NK-92 treated with Interleukin-12 subunit alpha and Interleukin-12 subunit beta, amount 100 ng/mL, for 24 hours (cell line): Measurements from ENCODE around the gene SLC22A5.
"Not testable (repeated sequence)": the region's sequence is repeated elsewhere in the genome, so short reads cannot be mapped to it uniquely, and the experiment has no call there.

Experiments
- DNase-seq: peaks from one replicate; lab custom pipeline; 2025; lab: John Stamatoyannopoulos, UW

The SLC22A5 gene

GRCh38 chr5:132428147-132428482, 58.6 kb downstream of the SLC22A5 start:
- no peak for DNase-seq

DNA sequence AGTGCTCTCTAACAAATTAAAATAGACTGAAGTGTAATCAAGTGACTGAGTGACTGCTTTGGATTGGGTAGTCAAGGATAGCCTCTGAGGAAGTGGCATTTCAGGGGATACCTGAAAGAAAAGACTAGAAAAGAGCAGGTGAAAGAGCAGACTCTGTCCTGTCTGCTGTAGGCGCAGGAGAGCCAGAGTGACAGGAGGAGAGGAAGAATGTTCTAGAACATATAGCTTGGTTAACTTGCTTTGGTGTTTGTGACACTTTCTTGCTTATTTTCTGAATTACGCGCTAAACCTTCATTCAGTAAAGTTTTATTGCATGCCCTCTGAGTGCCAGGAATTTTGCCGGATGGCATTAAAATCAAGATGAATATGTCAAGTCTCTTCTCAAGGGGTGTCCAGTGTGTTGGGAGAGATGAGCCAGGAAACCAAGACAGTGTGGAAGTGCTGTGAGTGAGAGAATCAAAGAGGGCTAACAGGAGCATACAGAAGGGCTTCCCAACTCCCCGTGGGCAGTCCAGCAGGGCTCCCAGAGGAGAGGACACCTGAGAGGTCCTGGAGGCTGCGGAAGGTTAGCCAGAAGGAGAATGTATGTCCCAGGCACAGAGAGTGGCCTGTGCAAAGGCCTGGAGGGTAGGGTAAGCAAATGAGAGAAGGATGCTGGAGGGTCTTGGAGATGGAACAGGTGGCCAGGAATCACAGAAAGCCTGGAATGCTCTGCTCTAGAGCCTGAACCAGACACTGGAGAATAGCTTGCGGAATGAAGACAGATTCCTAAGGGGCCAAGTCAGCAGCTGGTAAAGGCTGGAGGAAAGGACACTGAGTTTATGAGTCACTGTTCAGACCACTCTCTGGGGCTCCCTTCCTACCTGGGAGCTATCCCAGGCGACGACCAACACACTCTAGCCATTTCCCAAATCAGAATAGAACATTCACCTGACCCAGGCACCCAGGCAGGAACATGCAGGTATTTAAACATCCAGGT, 59.3 kb downstream of the SLC22A5 start:
- no peak for DNase-seq

DNA sequence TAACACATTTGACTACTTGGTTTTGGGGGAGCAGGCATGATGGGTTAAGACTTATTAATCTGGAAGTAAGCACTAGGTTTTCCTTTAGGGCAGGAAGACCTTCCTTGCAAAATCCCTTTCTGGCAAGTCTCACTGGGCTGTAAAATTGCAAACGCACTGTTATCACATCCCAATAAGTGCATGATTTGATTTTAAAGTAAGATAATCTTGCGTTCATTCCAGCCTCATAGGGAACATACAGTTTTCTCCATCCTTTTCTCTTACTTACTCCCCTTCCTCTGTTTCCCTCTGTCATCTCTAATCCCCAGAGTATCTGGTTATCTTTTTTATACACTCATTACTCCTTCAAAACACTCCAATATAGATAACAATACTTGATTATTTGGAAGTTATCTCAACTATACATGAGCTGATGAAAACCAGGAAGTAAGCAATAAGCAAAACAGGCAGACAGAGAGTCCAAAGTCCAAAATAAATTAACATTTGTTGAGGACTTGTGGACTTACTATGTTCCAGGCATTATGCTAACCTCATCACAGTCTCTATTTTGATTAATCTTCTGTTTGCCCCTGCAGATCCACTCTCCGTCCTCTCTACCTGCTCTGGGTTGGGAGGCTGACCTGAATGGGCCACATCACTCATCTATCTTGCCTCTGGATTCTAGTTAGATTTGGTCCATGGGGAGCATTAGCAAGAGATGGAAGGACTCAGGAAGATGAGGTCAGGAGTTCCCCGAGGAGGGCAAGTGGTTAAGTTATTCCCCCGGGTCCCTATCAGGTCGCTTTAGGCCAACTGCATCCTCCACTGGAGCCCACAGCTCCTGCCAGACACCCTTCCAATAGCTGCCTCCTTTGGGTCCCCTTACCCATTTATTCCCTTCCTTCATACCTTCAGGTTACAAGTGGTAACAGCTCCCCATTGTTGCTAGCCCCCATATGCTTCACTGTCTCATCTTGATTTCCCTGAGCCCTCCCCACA, 60.2 kb downstream of the SLC22A5 start:
- DNase-seq, result no peak

DNA sequence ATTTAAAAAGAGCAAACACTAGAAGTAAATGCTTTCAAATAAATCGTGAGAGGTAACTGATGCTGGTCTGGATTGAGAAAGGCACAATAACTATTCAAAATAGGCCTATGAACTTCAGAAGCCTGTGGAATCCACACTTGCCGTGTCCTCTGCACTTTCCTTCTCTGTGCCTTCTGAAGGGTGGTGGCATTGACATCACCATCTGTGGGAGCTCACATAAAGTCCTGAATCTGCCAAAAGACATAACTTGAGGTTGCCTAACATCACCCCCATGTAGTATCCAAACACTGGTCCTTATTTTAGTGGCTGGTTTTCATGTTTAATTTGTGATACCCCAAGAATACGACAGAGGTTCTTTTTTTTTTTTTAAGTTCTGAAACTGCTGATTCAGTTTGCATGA, 61.2 kb downstream of the SLC22A5 start:
- DNase-seq, result no peak

- DNase-seq, result no peak
These were observed 62.1 kb downstream of the SLC22A5 start for GRCh38 chr5:132431632-132432031.

- no peak for DNase-seq
These were observed 63.6 kb downstream of the SLC22A5 start for GRCh38 chr5:132433141-132433540.

GRCh38 chr5:132434416-132435286, 65.1 kb downstream of the SLC22A5 start:
- no peak for DNase-seq

DNA sequence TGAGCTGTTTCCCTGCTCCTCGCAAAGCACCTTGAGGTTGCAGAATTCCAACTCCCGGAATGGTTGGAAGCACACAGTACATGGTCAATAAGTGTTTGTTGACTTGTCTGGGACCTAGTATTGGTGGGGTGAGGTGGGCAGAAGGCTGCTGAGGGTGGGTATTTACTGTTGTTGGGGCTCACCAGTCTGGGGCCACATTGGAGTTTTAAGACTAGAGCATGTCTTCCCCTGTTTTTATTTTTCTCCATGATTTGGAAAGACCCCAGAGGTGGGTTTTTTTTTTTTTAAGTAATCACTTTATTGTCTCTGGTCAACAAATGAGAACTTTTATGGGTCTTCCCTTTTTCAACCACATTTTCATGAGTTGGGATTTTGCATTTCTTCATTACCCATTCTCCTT, 65.9 kb downstream of the SLC22A5 start:
- no peak for DNase-seq

- DNase-seq, result no peak
These were observed 66.4 kb downstream of the SLC22A5 start for GRCh38 chr5:132435886-132436285.

- no peak for DNase-seq
These were observed 67.4 kb downstream of the SLC22A5 start for GRCh38 chr5:132436936-132437335.

- peak; percentile 70 for DNase-seq
These were observed 68.2 kb downstream of the SLC22A5 start for GRCh38 chr5:132437604-132438266.

GRCh38 chr5:132438267-132438645, 68.7 kb downstream of the SLC22A5 start:
- not testable (repeated sequence) for DNase-seq

DNA sequence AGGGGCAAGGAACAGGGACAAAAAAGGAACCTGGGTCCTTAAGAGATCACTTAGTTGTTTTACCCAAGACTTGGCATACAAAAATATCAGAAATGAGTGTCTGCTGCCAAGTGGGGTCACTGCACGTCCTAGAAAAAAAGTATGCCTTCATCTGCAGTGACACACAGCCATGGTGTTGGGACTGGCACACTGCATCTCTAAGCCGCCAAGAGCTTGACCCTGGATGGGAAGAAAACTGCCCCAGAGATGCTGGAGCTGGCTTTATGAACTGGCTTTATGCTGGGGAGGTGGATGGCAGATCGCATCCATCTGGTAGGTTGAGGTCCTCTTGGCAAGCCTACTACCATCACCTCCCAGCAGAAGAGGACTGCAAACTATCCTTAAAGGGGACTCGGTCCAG, 69.4 kb downstream of the SLC22A5 start:
- no peak for DNase-seq

DNA sequence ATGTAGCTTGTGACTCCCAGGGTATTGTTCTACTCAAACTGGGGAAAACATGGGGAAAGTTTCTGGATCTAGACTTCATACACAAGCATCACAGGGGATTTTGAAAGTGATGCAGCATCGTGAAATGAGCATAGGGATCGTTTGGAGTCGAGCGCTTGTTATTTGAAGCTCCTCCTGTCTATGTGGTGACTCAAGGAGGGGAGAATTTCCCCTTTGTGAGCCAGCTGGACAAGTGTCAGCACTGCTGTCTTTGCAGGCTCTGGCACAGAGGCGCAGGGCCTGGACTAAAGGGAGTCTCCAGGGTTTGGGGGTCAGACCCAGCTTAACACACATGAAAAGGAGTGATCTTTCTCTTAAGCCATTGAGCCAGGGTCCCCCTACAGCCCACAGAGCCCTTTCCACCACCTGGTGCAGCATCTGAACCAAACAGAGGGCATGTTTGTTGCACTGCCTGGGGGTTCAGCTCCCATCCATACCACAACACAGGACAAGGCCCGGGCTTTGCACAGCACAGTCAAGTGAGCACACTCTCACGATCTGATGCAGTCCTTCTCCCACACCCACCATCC, 70.1 kb downstream of the SLC22A5 start:
- no peak for DNase-seq

DNA sequence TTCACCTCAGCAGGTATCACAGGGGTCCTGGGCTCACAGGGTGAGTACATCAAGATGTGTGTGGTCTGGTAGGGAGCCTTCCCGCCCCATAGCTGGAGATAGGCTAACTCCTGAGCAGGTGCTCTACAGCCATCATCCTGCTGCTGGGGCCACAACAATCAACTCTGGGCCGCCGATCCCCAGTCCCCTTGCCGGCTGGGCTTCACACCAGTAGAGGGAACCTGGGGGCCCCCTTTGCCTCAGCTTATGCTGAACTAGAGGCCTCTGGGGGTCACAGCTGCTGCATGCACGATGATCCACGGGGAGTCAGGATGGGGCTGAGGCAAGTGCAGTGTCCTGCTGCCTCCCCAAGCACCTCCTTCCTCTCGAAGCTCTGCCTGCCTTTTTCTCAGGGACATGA, 74.6 kb downstream of the SLC22A5 start:
- no peak for DNase-seq
